Measurements from ENCODE around the gene RAB38. TPM values are rescaled to one million over a fixed set of nuclear protein-coding genes. Genes with fewer than 3 reads are reported as not detected.

Gene RAB38
- total RNA-seq, 1 experiment from 2014 or later = 12.7 TPM

DNA sequence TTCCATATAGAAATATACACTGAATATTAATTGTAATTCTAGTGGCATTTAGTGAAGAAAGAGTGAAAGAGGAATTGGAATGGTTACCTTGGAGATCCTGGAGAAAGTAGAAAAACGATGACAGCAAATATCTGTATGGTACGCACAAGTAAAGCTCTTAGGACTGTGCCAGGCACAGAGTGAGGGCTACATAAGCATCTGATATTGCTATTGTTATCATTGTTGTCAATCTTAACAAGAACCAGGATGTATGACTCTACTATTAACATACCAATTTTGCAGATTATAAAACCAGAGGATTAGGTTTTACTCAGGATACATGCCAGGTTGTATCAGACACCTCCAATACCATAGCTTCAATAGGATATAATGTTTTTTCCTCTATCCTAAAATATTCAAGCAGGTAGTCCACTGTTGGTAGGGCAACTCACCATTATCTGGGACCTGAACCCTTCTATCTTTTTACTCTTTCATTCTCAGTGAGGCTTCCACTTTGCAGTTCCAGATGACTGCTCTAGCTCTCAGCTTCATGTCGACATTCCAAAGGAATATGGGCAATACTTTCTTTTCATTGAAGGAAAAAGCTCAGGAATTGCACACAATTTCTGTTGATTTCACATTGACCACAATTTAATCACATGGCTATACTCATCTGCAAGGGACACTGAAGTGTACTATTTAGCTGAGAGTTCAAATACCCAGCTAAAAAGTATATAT lies 73.2 kb downstream of the RAB38 start:
- Histone ChIP-seq H3K4me2 (no peak overlapping the region), H4K20me1 (ENCODE audit: insufficient read depth) (no peaks in the 10 kb centered on the region), H3K9me3 (ENCODE audit: insufficient read depth, low read depth) (no peaks in the 10 kb centered on the region), H3K4me3 (no peak overlapping the region), H3K27me3 (ENCODE audit: insufficient read depth, low read depth) (no peaks in the 10 kb centered on the region), H3K9me2 (ENCODE audit: insufficient read depth) (no peaks in the 10 kb centered on the region), H2AFZ (no peak overlapping the region), H3K27ac (no peak overlapping the region), H3K36me3 (ENCODE audit: low read depth) (no peaks in the 10 kb centered on the region), H3K79me2 (ENCODE audit: low read depth) (no peaks in the 10 kb centered on the region), H3F3A (ENCODE audit: insufficient read depth, low read depth) (no peaks in the 10 kb centered on the region), H3K4me1 (replicated peaks; ENCODE audit: insufficient read depth) (0 out of 2 replicates have a peak, but pooled peaks cover 5% of the 10 kb centered on the region)
- no peak for DNase-seq
- POLR2A ChIA-PET (ENCODE audit: unreplicated experiment) = no interaction called here
- BruUV-seq (replicated peaks) = no TSS peak
- CTCF ChIA-PET = no interaction called here
- intact Hi-C loops (cut with micrococcal nuclease; ENCODE audit: unreplicated experiment) = no loop called here
- TF ChIP-seq EZH2 (IDR thresholded peaks at IDR 0.05; ENCODE audit: low read depth) = no peak
- TF ChIP-seq, protein P1, sequence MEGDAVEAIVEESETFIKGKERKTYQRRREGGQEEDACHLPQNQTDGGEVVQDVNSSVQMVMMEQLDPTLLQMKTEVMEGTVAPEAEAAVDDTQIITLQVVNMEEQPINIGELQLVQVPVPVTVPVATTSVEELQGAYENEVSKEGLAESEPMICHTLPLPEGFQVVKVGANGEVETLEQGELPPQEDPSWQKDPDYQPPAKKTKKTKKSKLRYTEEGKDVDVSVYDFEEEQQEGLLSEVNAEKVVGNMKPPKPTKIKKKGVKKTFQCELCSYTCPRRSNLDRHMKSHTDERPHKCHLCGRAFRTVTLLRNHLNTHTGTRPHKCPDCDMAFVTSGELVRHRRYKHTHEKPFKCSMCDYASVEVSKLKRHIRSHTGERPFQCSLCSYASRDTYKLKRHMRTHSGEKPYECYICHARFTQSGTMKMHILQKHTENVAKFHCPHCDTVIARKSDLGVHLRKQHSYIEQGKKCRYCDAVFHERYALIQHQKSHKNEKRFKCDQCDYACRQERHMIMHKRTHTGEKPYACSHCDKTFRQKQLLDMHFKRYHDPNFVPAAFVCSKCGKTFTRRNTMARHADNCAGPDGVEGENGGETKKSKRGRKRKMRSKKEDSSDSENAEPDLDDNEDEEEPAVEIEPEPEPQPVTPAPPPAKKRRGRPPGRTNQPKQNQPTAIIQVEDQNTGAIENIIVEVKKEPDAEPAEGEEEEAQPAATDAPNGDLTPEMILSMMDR (conservative IDR thresholded peaks at IDR 0.05) = no peak

DNA sequence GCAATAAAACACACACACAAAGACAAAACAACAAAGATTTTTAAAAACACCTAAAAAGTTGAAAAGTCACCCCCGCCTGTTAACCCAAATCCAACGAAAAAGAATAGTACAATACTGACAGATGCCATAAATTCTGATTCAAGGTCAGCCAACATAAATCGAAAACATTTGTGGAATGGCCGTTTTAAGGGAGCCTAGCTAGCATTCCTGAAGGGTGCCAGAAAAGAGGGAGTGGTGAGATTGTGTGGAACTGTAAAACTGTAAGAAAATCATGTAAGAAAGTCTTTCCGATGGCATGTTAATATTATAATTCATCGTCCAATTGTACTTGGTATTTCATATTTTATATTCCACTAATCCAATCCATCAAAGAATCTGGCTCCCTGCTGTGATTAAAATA lies 75.1 kb downstream of the RAB38 start:
- Histone ChIP-seq H3K9me2 (ENCODE audit: insufficient read depth) (no peaks in the 10 kb centered on the region), H3K36me3 (ENCODE audit: low read depth) (no peaks in the 10 kb centered on the region), H4K20me1 (ENCODE audit: insufficient read depth) (no peaks in the 10 kb centered on the region), H3K27me3 (ENCODE audit: insufficient read depth, low read depth) (no peaks in the 10 kb centered on the region), H3K4me3 (no peak overlapping the region), H2AFZ (no peak overlapping the region), H3F3A (ENCODE audit: insufficient read depth, low read depth) (no peaks in the 10 kb centered on the region), H3K4me1 (replicated peaks; ENCODE audit: insufficient read depth) (0 out of 2 replicates have a peak, but pooled peaks cover 5% of the 10 kb centered on the region), H3K9me3 (ENCODE audit: insufficient read depth, low read depth) (no peaks in the 10 kb centered on the region), H3K79me2 (ENCODE audit: low read depth) (no peaks in the 10 kb centered on the region), H3K4me2 (no peak overlapping the region), H3K27ac (no peak overlapping the region)
- intact Hi-C loops (cut with micrococcal nuclease; ENCODE audit: unreplicated experiment) = no loop called here
- TF ChIP-seq, protein P1 (conservative IDR thresholded peaks at IDR 0.05) = no peak
- TF ChIP-seq EZH2 (IDR thresholded peaks at IDR 0.05; ENCODE audit: low read depth) = no peak
- no TSS peak for BruUV-seq (replicated peaks)
- DNase-seq = no peak
- ChIA-PET CTCF (no interaction called here), POLR2A (ENCODE audit: unreplicated experiment) (no interaction called here)

DNA sequence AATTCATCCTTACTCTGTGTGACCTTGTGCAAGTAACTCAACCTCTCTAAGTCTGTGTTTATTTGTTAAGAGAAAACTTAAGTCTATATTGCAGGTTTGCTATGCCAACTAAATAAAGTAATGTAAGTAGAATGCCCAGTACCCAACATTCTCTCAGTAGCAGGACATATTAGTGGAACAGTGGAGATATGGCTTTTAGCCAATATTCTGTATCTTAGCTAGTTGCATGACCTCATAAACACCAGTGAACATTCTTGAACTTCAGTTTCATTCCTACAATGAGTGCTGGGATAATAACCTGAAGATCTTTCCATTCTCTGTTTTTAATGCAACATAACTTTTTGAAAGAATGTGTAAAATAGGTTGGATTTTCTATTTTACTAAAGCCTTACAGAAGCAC lies 77.0 kb downstream of the RAB38 start:
- Histone ChIP-seq H3K27me3 (ENCODE audit: insufficient read depth, low read depth) (no peaks in the 10 kb centered on the region), H3K9me3 (ENCODE audit: insufficient read depth, low read depth) (no peaks in the 10 kb centered on the region), H4K20me1 (ENCODE audit: insufficient read depth) (no peaks in the 10 kb centered on the region), H3K36me3 (ENCODE audit: low read depth) (no peaks in the 10 kb centered on the region), H3K9me2 (ENCODE audit: insufficient read depth) (no peaks in the 10 kb centered on the region), H3K4me3 (no peak overlapping the region), H3K4me1 (replicated peaks; ENCODE audit: insufficient read depth) (no peaks in the 10 kb centered on the region), H3K79me2 (ENCODE audit: low read depth) (no peaks in the 10 kb centered on the region), H2AFZ (no peak overlapping the region), H3K27ac (no peak overlapping the region), H3F3A (ENCODE audit: insufficient read depth, low read depth) (no peaks in the 10 kb centered on the region), H3K4me2 (no peak overlapping the region)
- ChIA-PET POLR2A (ENCODE audit: unreplicated experiment) (no interaction called here), CTCF (no interaction called here)
- DNase-seq = no peak
- no peak for TF ChIP-seq EZH2 (IDR thresholded peaks at IDR 0.05; ENCODE audit: low read depth)
- TF ChIP-seq, protein P1 (conservative IDR thresholded peaks at IDR 0.05) = no peak
- no TSS peak for BruUV-seq (replicated peaks)
- intact Hi-C loops (cut with micrococcal nuclease; ENCODE audit: unreplicated experiment) = no loop called here
